NCI-H526 treated with DMSO at 0.1 percent for 48 hours (cell line): ENCODE measurements around the gene GRIK1.

Experiments used
- DNase-seq: peaks from one replicate; lab custom pipeline; 2025; lab: John Stamatoyannopoulos, UW

GRIK1 gene

GRCh38 chr21:29529139-29529538 lies 410.7 kb downstream of the GRIK1 start:
- DNase-seq, result no peak

- no peak for DNase-seq
Observed at GRCh38 chr21:29526545-29526944, 413.3 kb downstream of the GRIK1 start.

- no peak for DNase-seq
Observed at GRCh38 chr21:29524055-29524454, 415.7 kb downstream of the GRIK1 start.

GRCh38 chr21:29523646-29524045 lies 416.1 kb downstream of the GRIK1 start:
- no peak for DNase-seq

GRCh38 chr21:29521872-29522271 lies 417.9 kb downstream of the GRIK1 start:
- no peak for DNase-seq

- no peak for DNase-seq
Observed at GRCh38 chr21:29520171-29520570, 419.6 kb downstream of the GRIK1 start.

- DNase-seq, result no peak
Observed at GRCh38 chr21:29514652-29515247, 425.0 kb downstream of the GRIK1 start.

- DNase-seq, result no peak
Observed at GRCh38 chr21:29513535-29513934, 426.3 kb downstream of the GRIK1 start.

GRCh38 chr21:29511096-29511495 lies 428.7 kb downstream of the GRIK1 start:
- DNase-seq, result no peak

- DNase-seq, result no peak
Observed at GRCh38 chr21:29509121-29509520, 430.7 kb downstream of the GRIK1 start.

- DNase-seq, result no peak
Observed at GRCh38 chr21:29508301-29508700, 431.5 kb downstream of the GRIK1 start.

- no peak for DNase-seq
Observed at GRCh38 chr21:29506947-29507346, 432.8 kb downstream of the GRIK1 start.

- no peak for DNase-seq
Observed at GRCh38 chr21:29506214-29506613, 433.6 kb downstream of the GRIK1 start.

- no peak for DNase-seq
Observed at GRCh38 chr21:29504751-29505321, 435.0 kb downstream of the GRIK1 start.

- DNase-seq, result no peak
Observed at GRCh38 chr21:29501451-29501850, 438.3 kb downstream of the GRIK1 start.

GRCh38 chr21:29499734-29500343 lies 440.0 kb downstream of the GRIK1 start:
- peak; percentile 16 for DNase-seq

- no peak for DNase-seq
Observed at GRCh38 chr21:29499229-29499628, 440.6 kb downstream of the GRIK1 start.

GRCh38 chr21:29496337-29496736 lies 443.5 kb downstream of the GRIK1 start:
- DNase-seq, result no peak

GRCh38 chr21:29490016-29490415 lies 449.8 kb downstream of the GRIK1 start:
- no peak for DNase-seq

- peak; percentile 85 for DNase-seq
Observed at GRCh38 chr21:29487154-29487553, 452.6 kb downstream of the GRIK1 start.
